ENCODE results near the gene ITGB1. TPM values are rescaled to one million over a fixed set of nuclear protein-coding genes. Genes with fewer than 3 reads are reported as not detected.
"Not testable (repeated sequence)": the region's sequence is repeated elsewhere in the genome, so short reads cannot be mapped to it uniquely, and the experiment has no call there.

The ITGB1 gene
- total RNA-seq, 2 donors from 2014 or later, result 1,541 to 1,574 TPM

GRCh38 chr10:32979041-32979440 lies 21.0 kb upstream of the ITGB1 start:
- ATAC-seq (ENCODE audit: insufficient number of reproducible peaks, low FRiP score, low read depth), result no peak
- H3K4me1 ChIP-seq (ENCODE audit: control insufficient read depth in 1 of 2, low read depth in 2 of 2), result peaks cover 12 to 28% of the 10 kb centered on the region in 2 donors

GRCh38 chr10:32977846-32978809 lies 20.1 kb upstream of the ITGB1 start:
- H3K4me3 ChIP-seq; DNase-seq (ENCODE audit: low spot score); H3K9me3 ChIP-seq; H3K27me3 ChIP-seq (replicated peaks; ENCODE audit: insufficient read depth); H3K27ac ChIP-seq; ATAC-seq (ENCODE audit: insufficient number of reproducible peaks, low FRiP score, low read depth); H3K36me3 ChIP-seq: not testable (repeated sequence)
- H3K4me1 ChIP-seq (ENCODE audit: control insufficient read depth in 1 of 2, low read depth in 2 of 2), result peaks cover 12 to 23% of the 10 kb centered on the region in 2 donors

More at GRCh38 chr10:32979041-32979440, 21.0 kb upstream of the ITGB1 start:
- Histone ChIP-seq H3K27me3 (replicated peaks; ENCODE audit: insufficient read depth) (no peaks in the 10 kb centered on the region), H3K27ac (no peak overlapping the region), H3K9me3 (no peaks in the 10 kb centered on the region), H3K4me3 (no peak overlapping the region), H3K36me3 (no peaks in the 10 kb centered on the region)
- no peak for DNase-seq (ENCODE audit: low spot score)
- no peak for TF ChIP-seq CTCF (IDR thresholded peaks at IDR 0.05)

DNA sequence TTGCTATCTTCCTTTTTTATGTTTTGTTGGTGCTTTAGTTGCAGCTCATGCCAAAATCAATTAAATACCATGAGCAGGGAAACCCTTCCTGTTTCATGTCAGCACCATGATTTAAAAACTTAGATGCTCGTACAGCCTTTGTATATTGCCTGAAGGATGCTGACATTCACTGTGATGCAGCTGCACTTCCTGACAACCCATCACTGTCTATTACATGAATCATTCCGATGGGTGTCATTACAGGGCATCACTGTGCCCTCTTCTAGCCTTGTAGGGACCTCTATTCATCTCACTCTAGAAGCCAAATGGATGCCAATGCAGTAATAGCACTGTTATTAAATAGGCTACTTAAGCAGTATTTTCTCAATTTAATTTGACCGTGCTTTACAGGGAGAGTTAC lies 18.3 kb upstream of the ITGB1 start:
- H3K4me1 ChIP-seq (ENCODE audit: control insufficient read depth in 1 of 2, low read depth in 2 of 2), result peaks cover 3 to 5% of the 10 kb centered on the region in 2 donors
- no peaks in the 10 kb centered on the region for H3K9me3 ChIP-seq
- no peaks in the 10 kb centered on the region for H3K27me3 ChIP-seq (replicated peaks; ENCODE audit: insufficient read depth)
- no peak overlapping the region for H3K27ac ChIP-seq
- no peak overlapping the region for H3K4me3 ChIP-seq
- DNase-seq (ENCODE audit: low spot score) (no peak), ATAC-seq (ENCODE audit: insufficient number of reproducible peaks, low FRiP score, low read depth) (no peak)
- no peaks in the 10 kb centered on the region for H3K36me3 ChIP-seq
- TF ChIP-seq CTCF (IDR thresholded peaks at IDR 0.05), result no peak

- no peaks in the 10 kb centered on the region for H3K9me3 ChIP-seq
- TF ChIP-seq CTCF (IDR thresholded peaks at IDR 0.05), result no peak
- no peaks in the 10 kb centered on the region for H3K4me1 ChIP-seq (ENCODE audit: control insufficient read depth in 1 of 2, low read depth in 2 of 2)
- no peak for ATAC-seq (ENCODE audit: insufficient number of reproducible peaks, low FRiP score, low read depth)
- no peak overlapping the region for H3K4me3 ChIP-seq
- H3K27ac ChIP-seq, result no peak overlapping the region
- no peak for DNase-seq (ENCODE audit: low spot score)
- no peaks in the 10 kb centered on the region for H3K36me3 ChIP-seq
- H3K27me3 ChIP-seq (replicated peaks; ENCODE audit: insufficient read depth), result no peaks in the 10 kb centered on the region
Observed at GRCh38 chr10:32972929-32973328, 14.9 kb upstream of the ITGB1 start.

GRCh38 chr10:32972460-32972859 lies 14.4 kb upstream of the ITGB1 start:
- H3K9me3 ChIP-seq, result no peaks in the 10 kb centered on the region
- DNase-seq (ENCODE audit: low spot score) (no peak), ATAC-seq (ENCODE audit: insufficient number of reproducible peaks, low FRiP score, low read depth) (no peak)
- H3K27me3 ChIP-seq (replicated peaks; ENCODE audit: insufficient read depth), result no peaks in the 10 kb centered on the region
- no peak for TF ChIP-seq CTCF (IDR thresholded peaks at IDR 0.05)
- H3K4me3 ChIP-seq, result no peak overlapping the region
- no peaks in the 10 kb centered on the region for H3K36me3 ChIP-seq
- no peak overlapping the region for H3K27ac ChIP-seq
- no peaks in the 10 kb centered on the region for H3K4me1 ChIP-seq (ENCODE audit: control insufficient read depth in 1 of 2, low read depth in 2 of 2)
